GM23338 (cell line): ENCODE measurements around the gene RXFP4.
A peak's percentile ranks its signal among the peaks of the same experiment; 100 is the strongest.

ENCODE experiments used
- CREB1 ChIP-seq: fragments of 250-450 bp; sonication (Bioruptor Pico); IDR thresholded peaks from 2 replicates; pipeline ENCODE4 v1.5.0; 2020; ENCODE audit warnings: low read depth, mild to moderate bottlenecking, moderate library complexity
- EZH2 ChIP-seq: fragments of 200-600 bp; sonication (generic); IDR thresholded peaks from one replicate; pipeline ENCODE4 v1.8.0; 2017; ENCODE audit warnings: antibody characterized with exemption, mild to moderate bottlenecking, low read depth; ENCODE audit not compliant: unreplicated experiment
- EZH2phosphoT487 ChIP-seq: fragments of 200-600 bp; sonication (generic); IDR thresholded peaks from one replicate; pipeline ENCODE4 v1.8.1; 2018; ENCODE audit warnings: antibody characterized with exemption; ENCODE audit not compliant: unreplicated experiment
- NANOG ChIP-seq: IDR thresholded peaks from 2 replicates; pipeline ENCODE4 v1.6.1; 2016; ENCODE audit warnings: antibody characterized with exemption, borderline replicate concordance
- POLR2AphosphoS5 ChIP-seq: IDR thresholded peaks from 2 replicates; pipeline ENCODE4 v1.6.1; 2016; ENCODE audit warnings: antibody characterized with exemption, low read depth
- ZNF114 ChIP-seq: fragments of 250-450 bp; sonication (Bioruptor Pico); IDR thresholded peaks from 2 replicates; pipeline ENCODE4 v1.5.0; 2020; ENCODE audit warnings: mild to moderate bottlenecking, moderate library complexity
- TF ChIP-seq, protein P1 (sequence below), 2 experiments: fragments of 200-600 bp in 1 of 2; sonication (generic) in 1 of 2; conservative IDR thresholded peaks; 2 replicates each; pipeline versions ENCODE4 v1.5.1 to v1.6.1; 2016 to 2017; ENCODE audit warnings: antibody characterized with exemption in 2 of 2, low read depth in 2 of 2, mild to moderate bottlenecking in 2 of 2, moderate library complexity in 1 of 2
- TF ChIP-seq, protein P2 (sequence below): IDR thresholded peaks from one replicate; pipeline ENCODE4 v1.6.1; 2018; ENCODE audit warnings: antibody characterized with exemption; ENCODE audit not compliant: unreplicated experiment
- TF ChIP-seq, protein P3 (sequence below): fragments of 250-450 bp; sonication (Bioruptor Pico); IDR thresholded peaks from 2 replicates; pipeline ENCODE4 v1.5.0; 2020; ENCODE audit warnings: mild to moderate bottlenecking, moderate library complexity
- TF ChIP-seq, protein P4 (sequence below): IDR thresholded peaks from 2 replicates; pipeline ENCODE4 v1.6.1; 2016; ENCODE audit warnings: antibody characterized with exemption

DNA sequence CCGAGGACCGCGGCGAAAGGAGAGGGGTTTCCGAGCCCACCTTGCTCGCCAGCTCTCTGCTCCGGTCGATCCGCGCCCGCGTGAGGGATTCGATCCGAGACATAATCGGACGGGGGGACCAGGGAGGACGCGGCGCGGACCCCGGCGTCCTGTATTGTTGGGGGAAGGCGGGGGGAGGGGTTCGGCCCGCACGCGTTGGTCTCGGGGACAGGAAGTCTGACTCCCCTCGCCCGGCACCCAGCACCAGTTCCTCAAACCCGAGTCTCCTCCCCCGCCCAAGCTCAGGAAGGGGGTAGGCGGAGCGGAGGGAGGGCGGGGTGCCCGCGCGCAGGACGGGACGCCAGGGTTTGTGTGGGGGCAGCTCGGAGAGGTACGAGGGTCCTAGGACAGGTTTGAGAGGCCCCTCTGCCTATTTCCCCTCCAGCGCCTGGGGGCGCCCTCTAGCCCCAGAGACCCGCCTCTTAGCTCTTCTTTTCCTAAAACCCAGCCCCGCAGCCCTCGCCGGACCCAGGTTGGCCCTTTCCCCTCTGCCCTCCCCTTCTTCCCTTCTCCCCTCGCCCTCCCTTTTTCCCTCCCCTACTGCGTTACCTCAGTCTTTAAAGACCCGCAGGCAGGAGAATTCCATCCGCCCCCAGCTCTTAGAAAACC lies 37.0 kb downstream of the RXFP4 start, which contains the start of gene ARHGEF2:
- TF ChIP-seq, protein P1, sequence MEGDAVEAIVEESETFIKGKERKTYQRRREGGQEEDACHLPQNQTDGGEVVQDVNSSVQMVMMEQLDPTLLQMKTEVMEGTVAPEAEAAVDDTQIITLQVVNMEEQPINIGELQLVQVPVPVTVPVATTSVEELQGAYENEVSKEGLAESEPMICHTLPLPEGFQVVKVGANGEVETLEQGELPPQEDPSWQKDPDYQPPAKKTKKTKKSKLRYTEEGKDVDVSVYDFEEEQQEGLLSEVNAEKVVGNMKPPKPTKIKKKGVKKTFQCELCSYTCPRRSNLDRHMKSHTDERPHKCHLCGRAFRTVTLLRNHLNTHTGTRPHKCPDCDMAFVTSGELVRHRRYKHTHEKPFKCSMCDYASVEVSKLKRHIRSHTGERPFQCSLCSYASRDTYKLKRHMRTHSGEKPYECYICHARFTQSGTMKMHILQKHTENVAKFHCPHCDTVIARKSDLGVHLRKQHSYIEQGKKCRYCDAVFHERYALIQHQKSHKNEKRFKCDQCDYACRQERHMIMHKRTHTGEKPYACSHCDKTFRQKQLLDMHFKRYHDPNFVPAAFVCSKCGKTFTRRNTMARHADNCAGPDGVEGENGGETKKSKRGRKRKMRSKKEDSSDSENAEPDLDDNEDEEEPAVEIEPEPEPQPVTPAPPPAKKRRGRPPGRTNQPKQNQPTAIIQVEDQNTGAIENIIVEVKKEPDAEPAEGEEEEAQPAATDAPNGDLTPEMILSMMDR (conservative IDR thresholded peaks at IDR 0.05; ENCODE audit: low read depth in 2 of 2): peak; percentile 52 to 54
- TF ChIP-seq EZH2: no peak
- TF ChIP-seq, protein P2, sequence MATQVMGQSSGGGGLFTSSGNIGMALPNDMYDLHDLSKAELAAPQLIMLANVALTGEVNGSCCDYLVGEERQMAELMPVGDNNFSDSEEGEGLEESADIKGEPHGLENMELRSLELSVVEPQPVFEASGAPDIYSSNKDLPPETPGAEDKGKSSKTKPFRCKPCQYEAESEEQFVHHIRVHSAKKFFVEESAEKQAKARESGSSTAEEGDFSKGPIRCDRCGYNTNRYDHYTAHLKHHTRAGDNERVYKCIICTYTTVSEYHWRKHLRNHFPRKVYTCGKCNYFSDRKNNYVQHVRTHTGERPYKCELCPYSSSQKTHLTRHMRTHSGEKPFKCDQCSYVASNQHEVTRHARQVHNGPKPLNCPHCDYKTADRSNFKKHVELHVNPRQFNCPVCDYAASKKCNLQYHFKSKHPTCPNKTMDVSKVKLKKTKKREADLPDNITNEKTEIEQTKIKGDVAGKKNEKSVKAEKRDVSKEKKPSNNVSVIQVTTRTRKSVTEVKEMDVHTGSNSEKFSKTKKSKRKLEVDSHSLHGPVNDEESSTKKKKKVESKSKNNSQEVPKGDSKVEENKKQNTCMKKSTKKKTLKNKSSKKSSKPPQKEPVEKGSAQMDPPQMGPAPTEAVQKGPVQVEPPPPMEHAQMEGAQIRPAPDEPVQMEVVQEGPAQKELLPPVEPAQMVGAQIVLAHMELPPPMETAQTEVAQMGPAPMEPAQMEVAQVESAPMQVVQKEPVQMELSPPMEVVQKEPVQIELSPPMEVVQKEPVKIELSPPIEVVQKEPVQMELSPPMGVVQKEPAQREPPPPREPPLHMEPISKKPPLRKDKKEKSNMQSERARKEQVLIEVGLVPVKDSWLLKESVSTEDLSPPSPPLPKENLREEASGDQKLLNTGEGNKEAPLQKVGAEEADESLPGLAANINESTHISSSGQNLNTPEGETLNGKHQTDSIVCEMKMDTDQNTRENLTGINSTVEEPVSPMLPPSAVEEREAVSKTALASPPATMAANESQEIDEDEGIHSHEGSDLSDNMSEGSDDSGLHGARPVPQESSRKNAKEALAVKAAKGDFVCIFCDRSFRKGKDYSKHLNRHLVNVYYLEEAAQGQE: peak; percentile 1
- peak; percentile 23; the same call in 1 of the 2 replicates for TF ChIP-seq CREB1 (CRISPR knock-in tag)
- TF ChIP-seq NANOG: no peak
- TF ChIP-seq, protein P3, sequence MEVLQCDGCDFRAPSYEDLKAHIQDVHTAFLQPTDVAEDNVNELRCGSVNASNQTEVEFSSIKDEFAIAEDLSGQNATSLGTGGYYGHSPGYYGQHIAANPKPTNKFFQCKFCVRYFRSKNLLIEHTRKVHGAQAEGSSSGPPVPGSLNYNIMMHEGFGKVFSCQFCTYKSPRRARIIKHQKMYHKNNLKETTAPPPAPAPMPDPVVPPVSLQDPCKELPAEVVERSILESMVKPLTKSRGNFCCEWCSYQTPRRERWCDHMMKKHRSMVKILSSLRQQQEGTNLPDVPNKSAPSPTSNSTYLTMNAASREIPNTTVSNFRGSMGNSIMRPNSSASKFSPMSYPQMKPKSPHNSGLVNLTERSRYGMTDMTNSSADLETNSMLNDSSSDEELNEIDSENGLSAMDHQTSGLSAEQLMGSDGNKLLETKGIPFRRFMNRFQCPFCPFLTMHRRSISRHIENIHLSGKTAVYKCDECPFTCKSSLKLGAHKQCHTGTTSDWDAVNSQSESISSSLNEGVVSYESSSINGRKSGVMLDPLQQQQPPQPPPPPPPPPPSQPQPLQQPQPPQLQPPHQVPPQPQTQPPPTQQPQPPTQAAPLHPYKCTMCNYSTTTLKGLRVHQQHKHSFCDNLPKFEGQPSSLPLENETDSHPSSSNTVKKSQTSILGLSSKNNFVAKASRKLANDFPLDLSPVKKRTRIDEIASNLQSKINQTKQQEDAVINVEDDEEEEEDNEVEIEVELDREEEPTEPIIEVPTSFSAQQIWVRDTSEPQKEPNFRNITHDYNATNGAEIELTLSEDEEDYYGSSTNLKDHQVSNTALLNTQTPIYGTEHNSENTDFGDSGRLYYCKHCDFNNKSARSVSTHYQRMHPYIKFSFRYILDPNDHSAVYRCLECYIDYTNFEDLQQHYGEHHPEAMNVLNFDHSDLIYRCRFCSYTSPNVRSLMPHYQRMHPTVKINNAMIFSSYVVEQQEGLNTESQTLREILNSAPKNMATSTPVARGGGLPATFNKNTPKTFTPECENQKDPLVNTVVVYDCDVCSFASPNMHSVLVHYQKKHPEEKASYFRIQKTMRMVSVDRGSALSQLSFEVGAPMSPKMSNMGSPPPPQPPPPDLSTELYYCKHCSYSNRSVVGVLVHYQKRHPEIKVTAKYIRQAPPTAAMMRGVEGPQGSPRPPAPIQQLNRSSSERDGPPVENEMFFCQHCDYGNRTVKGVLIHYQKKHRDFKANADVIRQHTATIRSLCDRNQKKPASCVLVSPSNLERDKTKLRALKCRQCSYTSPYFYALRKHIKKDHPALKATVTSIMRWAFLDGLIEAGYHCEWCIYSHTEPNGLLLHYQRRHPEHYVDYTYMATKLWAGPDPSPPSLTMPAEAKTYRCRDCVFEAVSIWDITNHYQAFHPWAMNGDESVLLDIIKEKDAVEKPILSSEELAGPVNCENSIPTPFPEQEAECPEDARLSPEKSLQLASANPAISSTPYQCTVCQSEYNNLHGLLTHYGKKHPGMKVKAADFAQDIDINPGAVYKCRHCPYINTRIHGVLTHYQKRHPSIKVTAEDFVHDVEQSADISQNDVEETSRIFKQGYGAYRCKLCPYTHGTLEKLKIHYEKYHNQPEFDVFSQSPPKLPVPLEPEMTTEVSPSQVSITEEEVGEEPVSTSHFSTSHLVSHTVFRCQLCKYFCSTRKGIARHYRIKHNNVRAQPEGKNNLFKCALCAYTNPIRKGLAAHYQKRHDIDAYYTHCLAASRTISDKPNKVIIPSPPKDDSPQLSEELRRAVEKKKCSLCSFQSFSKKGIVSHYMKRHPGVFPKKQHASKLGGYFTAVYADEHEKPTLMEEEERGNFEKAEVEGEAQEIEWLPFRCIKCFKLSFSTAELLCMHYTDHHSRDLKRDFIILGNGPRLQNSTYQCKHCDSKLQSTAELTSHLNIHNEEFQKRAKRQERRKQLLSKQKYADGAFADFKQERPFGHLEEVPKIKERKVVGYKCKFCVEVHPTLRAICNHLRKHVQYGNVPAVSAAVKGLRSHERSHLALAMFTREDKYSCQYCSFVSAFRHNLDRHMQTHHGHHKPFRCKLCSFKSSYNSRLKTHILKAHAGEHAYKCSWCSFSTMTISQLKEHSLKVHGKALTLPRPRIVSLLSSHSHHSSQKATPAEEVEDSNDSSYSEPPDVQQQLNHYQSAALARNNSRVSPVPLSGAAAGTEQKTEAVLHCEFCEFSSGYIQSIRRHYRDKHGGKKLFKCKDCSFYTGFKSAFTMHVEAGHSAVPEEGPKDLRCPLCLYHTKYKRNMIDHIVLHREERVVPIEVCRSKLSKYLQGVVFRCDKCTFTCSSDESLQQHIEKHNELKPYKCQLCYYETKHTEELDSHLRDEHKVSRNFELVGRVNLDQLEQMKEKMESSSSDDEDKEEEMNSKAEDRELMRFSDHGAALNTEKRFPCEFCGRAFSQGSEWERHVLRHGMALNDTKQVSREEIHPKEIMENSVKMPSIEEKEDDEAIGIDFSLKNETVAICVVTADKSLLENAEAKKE (CRISPR knock-in tag): no peak
- TF ChIP-seq EZH2phosphoT487: no peak
- TF ChIP-seq ZNF114 (CRISPR knock-in tag): no peak
- TF ChIP-seq, protein P4, sequence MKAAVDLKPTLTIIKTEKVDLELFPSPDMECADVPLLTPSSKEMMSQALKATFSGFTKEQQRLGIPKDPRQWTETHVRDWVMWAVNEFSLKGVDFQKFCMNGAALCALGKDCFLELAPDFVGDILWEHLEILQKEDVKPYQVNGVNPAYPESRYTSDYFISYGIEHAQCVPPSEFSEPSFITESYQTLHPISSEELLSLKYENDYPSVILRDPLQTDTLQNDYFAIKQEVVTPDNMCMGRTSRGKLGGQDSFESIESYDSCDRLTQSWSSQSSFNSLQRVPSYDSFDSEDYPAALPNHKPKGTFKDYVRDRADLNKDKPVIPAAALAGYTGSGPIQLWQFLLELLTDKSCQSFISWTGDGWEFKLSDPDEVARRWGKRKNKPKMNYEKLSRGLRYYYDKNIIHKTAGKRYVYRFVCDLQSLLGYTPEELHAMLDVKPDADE: no peak
- peak; percentile 56 for TF ChIP-seq POLR2AphosphoS5
